Measurements from ENCODE around the gene LMO2.

DNA sequence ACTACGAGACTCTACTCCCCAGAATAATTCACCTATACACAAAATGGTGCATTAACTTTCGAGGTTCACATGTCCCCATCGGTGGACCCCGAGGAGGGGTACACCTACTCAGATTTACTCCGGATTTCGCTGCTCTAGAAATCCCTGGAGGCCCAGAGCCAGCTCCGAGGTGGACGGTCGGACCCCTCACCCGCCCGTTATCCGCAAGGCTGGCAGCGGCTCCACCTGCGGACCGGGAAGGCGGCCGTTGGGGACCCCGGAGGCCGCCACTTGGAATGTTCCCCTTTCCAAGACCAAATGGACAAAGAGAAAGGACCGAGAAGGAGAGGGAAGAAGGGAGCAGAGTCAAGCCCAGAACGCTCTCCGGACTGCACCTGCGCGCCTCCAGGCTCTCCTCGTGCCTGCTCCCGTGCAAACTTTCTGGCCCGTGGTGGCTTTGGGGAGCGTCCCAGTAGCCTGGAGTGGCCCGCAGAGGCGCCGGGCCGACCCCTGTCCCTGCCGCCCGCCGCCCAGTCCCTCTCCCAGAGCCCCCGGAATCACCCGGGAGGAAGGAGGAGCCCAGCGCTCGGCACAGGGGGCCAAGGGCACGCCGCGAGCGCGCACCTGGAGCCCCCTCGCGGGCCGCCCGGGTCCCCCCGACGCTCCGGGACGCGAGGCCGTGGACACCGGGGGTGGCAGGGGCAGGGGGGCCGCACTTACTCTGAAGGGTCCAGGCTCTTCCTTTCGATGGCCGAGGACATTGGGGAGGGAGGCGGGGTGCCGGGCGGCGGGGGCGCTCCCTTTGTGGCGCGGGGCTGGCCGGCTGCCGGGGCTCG is 23.0 kb downstream of the LMO2 start:
- TF ChIP-seq, protein P1, sequence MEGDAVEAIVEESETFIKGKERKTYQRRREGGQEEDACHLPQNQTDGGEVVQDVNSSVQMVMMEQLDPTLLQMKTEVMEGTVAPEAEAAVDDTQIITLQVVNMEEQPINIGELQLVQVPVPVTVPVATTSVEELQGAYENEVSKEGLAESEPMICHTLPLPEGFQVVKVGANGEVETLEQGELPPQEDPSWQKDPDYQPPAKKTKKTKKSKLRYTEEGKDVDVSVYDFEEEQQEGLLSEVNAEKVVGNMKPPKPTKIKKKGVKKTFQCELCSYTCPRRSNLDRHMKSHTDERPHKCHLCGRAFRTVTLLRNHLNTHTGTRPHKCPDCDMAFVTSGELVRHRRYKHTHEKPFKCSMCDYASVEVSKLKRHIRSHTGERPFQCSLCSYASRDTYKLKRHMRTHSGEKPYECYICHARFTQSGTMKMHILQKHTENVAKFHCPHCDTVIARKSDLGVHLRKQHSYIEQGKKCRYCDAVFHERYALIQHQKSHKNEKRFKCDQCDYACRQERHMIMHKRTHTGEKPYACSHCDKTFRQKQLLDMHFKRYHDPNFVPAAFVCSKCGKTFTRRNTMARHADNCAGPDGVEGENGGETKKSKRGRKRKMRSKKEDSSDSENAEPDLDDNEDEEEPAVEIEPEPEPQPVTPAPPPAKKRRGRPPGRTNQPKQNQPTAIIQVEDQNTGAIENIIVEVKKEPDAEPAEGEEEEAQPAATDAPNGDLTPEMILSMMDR (IDR thresholded peaks at IDR 0.05; ENCODE audit: low read length), result no peak
- TF ChIP-seq EZH2phosphoT487 (IDR thresholded peaks at IDR 0.05; ENCODE audit: low read length), result no peak

Data from MM.1S (cell line).